H1 (cell line): ENCODE data around the gene CDC42EP5. TPM values are rescaled to one million over a fixed set of nuclear protein-coding genes. Genes with fewer than 3 reads are reported as not detected.
A peak's percentile ranks its signal among the peaks of the same experiment; 100 is the strongest.

Experiments
- CHD1 ChIP-seq: IDR thresholded peaks from 2 replicates; pipeline ENCODE4 v1.6.1; 2012; ENCODE audit warnings: low read depth, low read length, improper control_type of control experiment
- RBBP5 ChIP-seq: IDR thresholded peaks from 2 replicates; pipeline ENCODE4 v1.7.1; 2012; ENCODE audit warnings: low read depth, mild to moderate bottlenecking, inconsistent platforms, low read length, moderate library complexity, borderline replicate concordance
- SUZ12 ChIP-seq: fragments of 200-600 bp; sonication (generic); IDR thresholded peaks from 2 replicates; pipeline ENCODE4 v1.6.1; 2012; ENCODE audit warnings: mild to moderate bottlenecking, inconsistent platforms, low read length, moderate library complexity, mixed read lengths
- polyA plus RNA-seq, 7 experiments: library from polyadenylated mRNA; depleted of rRNA in 3 of 7; stranded (reverse) in 5 of 7; unstranded in 2 of 7; fragments of >200 nt in 5 of 7; fragments of 200-250 nt in 2 of 7; gene quantifications; 1 replicate in 5 of 7; 2 replicates in 1 of 7; 4 replicates in 1 of 7; pipeline versions ENCODE4 v1.2.1 to v1.2.3, GENCODE V29; 2011 to 2013; ENCODE audit warnings: missing spikeins in 2 of 7, mixed read lengths in 2 of 7
- small RNA-seq: library from polyadenylated mRNA; stranded (forward); fragments of <200 nt; extraction: miRNeasy Mini kit (QIAGEN cat#:217004); gene quantifications from one replicate; pipeline ENCODE3, GENCODE V24; 2013; ENCODE audit not compliant: insufficient read depth
- total RNA-seq: library from RNA; stranded (reverse); fragmentation: NEBNext Ultra II Directional; extraction: Animal tissue kit (Norgen Biotek cat#: 25700); gene quantifications from 2 replicates; pipeline ENCODE4 v1.2.1, GENCODE V29; 2021
- TF ChIP-seq, protein P1 (sequence below): IDR thresholded peaks from 2 replicates; pipeline ENCODE4 v1.6.1; 2012; ENCODE audit warnings: inconsistent platforms

Gene CDC42EP5
- total and polyA plus RNA-seq, 2 of the 8 experiments (the other 6 are each of a cell fraction or from before 2014, with no cell fraction given), result 1.8 to 2.1 TPM

DNA sequence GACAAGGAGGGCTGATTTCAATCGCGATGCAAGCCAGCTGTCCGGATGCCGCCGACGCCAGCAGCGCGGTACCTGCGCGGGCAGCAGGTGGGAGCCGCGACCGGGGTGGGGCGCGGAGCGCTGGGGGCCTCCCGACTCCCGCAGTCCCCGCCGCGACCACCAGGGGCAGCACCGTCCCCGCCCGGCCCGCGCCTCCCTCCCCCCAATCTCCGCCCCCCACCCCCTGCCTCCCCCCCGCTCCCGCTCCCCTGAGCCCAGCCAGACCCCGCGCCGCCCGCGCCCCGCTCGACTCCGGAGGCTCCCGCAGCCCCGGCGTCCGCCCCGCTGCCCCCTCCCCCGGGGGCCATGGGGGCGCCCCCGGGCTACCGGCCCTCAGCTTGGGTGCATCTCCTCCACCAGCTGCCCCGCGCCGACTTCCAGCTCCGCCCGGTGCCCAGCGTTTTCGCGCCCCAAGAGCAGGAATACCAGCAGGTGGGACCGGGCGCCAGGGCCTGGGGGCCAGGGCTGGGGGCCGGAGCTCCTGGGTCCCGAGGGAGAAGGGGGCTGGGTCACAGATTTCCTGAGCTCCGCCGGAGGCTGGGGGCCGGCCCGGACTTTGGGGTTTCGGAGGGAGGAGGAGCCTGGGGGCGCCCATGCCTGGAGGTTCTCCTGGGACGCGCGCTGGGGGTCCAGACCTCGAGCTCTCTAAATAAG lies 57.7 kb downstream of the CDC42EP5 start, which contains the start of gene TTYH1 (continued):
- TF ChIP-seq RBBP5, result 0 out of 2 replicates have a peak, but pooled peaks have one; percentile 25
- TF ChIP-seq, protein P1, sequence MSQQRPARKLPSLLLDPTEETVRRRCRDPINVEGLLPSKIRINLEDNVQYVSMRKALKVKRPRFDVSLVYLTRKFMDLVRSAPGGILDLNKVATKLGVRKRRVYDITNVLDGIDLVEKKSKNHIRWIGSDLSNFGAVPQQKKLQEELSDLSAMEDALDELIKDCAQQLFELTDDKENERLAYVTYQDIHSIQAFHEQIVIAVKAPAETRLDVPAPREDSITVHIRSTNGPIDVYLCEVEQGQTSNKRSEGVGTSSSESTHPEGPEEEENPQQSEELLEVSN, result peak; percentile 86
- no peak for TF ChIP-seq CHD1
- no peak for TF ChIP-seq SUZ12
- TF ChIP-seq, all 59 proteins: peak for 7

Small RNA genes within 50 kb of the gene (small RNA-seq; reads per million reads assigned to genes)
- gene AC245884.3, result not detected

Other genes with a start within 250 kb of the CDC42EP5 start
- not detected in 2 replicates for gene LILRA6, start 230.5 kb downstream of the CDC42EP5 start, total RNA-seq
- gene LILRA6, start 230.5 kb downstream of the CDC42EP5 start, polyA plus RNA-seq (2011; rRNA removed), result not detected in 2 replicates
- not detected in 2 replicates for gene LILRB5, start 216.0 kb downstream of the CDC42EP5 start, total RNA-seq
- 0.05 and 0.06 TPM in 2 replicates for gene LILRB5, start 216.0 kb downstream of the CDC42EP5 start, polyA plus RNA-seq (2011; rRNA removed)
- not detected in 2 replicates for gene LILRB2, start 192.2 kb downstream of the CDC42EP5 start, total RNA-seq
- not detected in 2 replicates for gene LILRB2, start 192.2 kb downstream of the CDC42EP5 start, polyA plus RNA-seq (2011; rRNA removed)
- not detected in 2 replicates for gene LILRA5, start 160.1 kb downstream of the CDC42EP5 start, total RNA-seq
- not detected in 2 replicates for gene LILRA5, start 160.1 kb downstream of the CDC42EP5 start, polyA plus RNA-seq (2011; rRNA removed)
- gene LILRA4, start 134.1 kb downstream of the CDC42EP5 start, total RNA-seq, result not detected in 2 replicates
- gene LILRA4, start 134.1 kb downstream of the CDC42EP5 start, polyA plus RNA-seq (2011; rRNA removed), result not detected in 2 replicates
- not detected in 2 replicates for gene LAIR1, start 108.4 kb downstream of the CDC42EP5 start, total RNA-seq
- 0.13 and 0.18 TPM in 2 replicates for gene LAIR1, start 108.4 kb downstream of the CDC42EP5 start, polyA plus RNA-seq (2011; rRNA removed)
- 24.3 and 26.7 TPM in 2 replicates for gene TTYH1, start 57.8 kb downstream of the CDC42EP5 start, total RNA-seq
- gene TTYH1, start 57.8 kb downstream of the CDC42EP5 start, polyA plus RNA-seq (2011; rRNA removed), result 46.5 and 92.1 TPM in 2 replicates
- gene LENG8, start 24.1 kb downstream of the CDC42EP5 start, total RNA-seq, result 108 TPM in 2 replicates
- gene LENG8, start 24.1 kb downstream of the CDC42EP5 start, polyA plus RNA-seq (2011; rRNA removed), result 62.2 and 113 TPM in 2 replicates
- gene LENG9, start 9.5 kb downstream of the CDC42EP5 start, total RNA-seq, result 3.9 and 4.0 TPM in 2 replicates
- gene LENG9, start 9.5 kb downstream of the CDC42EP5 start, polyA plus RNA-seq (2011; rRNA removed), result 1.6 and 2.6 TPM in 2 replicates
- not detected in 2 replicates for gene LAIR2, start 29.5 kb upstream of the CDC42EP5 start, total RNA-seq
- not detected in 2 replicates for gene LAIR2, start 29.5 kb upstream of the CDC42EP5 start, polyA plus RNA-seq (2011; rRNA removed)
- gene LILRA2, start 100.5 kb upstream of the CDC42EP5 start, total RNA-seq, result not detected in 2 replicates
- gene LILRA2, start 100.5 kb upstream of the CDC42EP5 start, polyA plus RNA-seq (2011; rRNA removed), result not detected in 2 replicates
- not detected in 2 replicates for gene LILRA1, start 120.3 kb upstream of the CDC42EP5 start, total RNA-seq
- not detected in 2 replicates for gene LILRA1, start 120.3 kb upstream of the CDC42EP5 start, polyA plus RNA-seq (2011; rRNA removed)
- not detected in 2 replicates for gene LILRB1, start 157.2 kb upstream of the CDC42EP5 start, total RNA-seq
- gene LILRB1, start 157.2 kb upstream of the CDC42EP5 start, polyA plus RNA-seq (2011; rRNA removed), result not detected in 2 replicates
- gene LILRB4, start 189.7 kb upstream of the CDC42EP5 start, total RNA-seq, result not detected in 2 replicates
- not detected in 2 replicates for gene LILRB4, start 189.7 kb upstream of the CDC42EP5 start, polyA plus RNA-seq (2011; rRNA removed)